Urothelium cell line (cell line): ENCODE results near the gene ARHGAP26.

ENCODE experiments used
- DNase-seq: peaks from one replicate; pipeline ENCODE4 v3.0.0; 2011; ENCODE audit warnings: low spot score, mixed read lengths
- FAIRE-seq: peaks from 2 replicates; lab custom pipeline; 2011; peaks lifted over from hg19 to GRCh38; lab: Jason Lieb, UNC

Gene ARHGAP26

DNA sequence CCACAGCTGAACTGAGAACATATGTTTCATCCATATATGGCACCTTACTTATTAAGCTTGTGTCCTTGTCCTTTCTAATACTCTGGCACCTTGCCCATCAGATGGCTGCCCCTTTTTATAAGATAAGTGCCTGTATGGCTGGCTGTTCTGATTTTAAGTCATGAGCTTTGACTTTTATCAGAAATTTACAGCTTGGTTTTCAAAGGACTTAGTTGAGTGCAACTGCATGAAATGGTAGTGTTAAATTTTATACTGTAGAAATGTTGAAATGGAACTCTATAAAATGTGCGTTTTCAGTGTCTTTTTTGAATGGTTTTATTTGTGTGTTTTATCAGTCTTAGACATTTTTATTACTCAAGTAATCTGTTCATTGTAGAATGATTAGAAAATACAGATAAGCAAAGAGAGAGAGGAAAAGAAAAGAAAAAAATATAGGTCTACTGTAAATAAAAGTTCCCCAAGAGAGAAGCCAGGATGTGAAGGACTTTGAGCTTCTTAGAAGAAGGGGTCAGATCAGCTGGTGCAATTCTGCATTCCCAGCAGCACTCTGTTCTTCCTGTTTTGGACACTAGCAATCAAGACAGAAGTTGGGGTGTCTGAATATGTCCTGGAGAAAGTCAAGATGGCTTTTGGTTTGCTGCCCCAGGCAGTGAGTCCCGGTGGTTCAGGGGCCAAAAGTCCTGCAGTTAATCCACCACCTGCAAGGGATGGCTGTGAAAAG lies 38.9 kb downstream of the ARHGAP26 start:
- no peak for FAIRE-seq
- no peak for DNase-seq

DNA sequence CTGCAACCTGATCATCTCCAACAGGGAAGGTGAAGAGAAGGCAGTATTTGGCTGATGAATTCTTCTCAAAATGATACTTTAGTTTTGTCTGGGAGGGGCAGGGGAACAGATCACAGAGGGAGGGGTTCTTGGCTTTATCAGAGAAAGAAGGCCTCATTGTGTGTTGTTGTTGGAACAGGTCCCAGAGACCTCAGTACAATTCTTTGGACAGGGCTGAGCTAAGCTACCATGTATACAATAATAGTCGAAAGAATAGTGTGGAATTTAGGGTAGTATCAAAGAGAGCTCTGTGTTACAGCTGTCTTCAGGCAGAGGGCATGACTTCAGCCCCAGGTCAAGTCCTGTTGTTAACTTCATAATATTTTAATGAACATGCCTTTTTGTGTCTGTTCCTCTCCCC lies 39.9 kb downstream of the ARHGAP26 start:
- no peak for FAIRE-seq
- DNase-seq, result no peak

DNA sequence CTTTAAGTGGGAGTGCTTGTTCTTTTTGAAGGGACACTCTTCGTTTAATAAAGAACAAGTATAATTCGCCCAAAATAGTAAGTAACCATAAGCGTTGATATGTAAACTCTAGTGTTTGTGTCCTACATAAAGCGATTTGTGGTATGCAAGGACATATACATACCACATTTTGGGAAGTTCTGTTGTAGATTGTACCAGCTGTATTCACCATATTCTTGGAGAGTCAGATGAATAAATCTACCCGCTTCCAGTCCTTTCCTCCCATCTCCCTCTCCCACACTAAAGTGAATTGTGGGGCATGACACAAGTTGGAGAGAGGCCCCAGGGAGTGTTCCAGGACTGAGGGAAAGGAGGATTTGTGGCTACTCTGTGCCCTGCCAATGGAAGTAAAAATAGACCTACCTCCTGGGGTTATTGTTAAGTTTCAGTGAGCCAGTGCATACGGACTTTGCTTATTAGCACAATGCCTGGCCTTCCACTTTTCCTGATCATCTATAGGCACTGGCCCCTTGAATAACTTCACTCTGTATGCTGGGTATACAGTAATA lies 40.6 kb downstream of the ARHGAP26 start:
- DNase-seq (no peak), FAIRE-seq (no peak)

DNA sequence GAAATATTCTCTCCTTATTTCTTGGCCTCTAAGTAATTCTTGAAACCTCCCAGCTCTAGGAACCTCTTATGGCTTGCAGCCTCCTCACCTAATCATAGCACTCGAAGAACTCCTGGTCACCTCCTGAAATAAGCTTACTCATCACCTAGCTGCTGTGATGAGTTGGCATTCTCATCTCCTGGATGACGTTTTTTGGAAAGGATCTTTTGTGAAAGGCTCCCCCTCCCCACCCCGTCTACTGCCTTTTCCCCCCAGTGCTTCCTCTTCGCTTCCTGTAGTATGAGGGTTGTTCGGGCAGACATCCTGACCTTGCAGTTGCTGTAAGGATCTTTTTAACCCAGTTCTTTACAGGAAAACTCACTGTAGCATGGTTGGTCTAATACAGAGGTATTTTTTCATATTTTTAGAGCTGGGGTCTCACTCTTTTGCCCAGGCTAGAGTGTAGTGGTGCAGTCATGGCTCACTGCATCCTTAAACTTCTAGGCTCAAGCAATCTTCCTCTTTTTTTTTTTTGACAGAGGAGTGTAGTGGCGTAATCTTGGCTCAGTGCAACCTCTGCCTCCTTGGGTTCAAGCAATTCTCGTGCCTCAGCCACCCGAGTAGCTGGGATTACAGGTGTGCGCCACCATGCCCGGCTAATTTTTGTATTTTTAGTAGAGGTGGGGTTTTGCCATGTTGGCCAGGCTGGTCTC lies 41.8 kb downstream of the ARHGAP26 start:
- FAIRE-seq, result no peak

DNA sequence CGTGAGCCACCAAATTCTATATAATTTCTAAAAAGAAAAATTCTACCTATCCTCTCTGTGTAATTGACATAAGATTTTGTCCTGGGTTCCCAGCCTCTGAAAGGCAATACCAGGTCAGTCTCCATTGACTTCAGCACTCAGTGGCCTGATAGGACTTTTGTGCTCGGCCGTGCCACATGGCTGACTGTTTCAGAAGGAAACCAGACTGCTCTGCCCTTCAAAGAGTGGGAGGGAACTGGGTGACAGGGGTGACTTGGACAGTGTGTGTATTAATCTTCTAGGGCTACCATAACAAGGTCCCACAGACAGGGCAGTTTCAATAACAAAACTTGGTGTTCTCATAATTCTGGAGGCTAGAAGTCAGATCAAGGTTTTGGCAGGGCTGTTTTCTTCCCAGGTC lies 43.0 kb downstream of the ARHGAP26 start:
- FAIRE-seq (no peak), DNase-seq (no peak)

More for the DNA sequence above, 41.8 kb downstream of the ARHGAP26 start:
- DNase-seq, result no peak

DNA sequence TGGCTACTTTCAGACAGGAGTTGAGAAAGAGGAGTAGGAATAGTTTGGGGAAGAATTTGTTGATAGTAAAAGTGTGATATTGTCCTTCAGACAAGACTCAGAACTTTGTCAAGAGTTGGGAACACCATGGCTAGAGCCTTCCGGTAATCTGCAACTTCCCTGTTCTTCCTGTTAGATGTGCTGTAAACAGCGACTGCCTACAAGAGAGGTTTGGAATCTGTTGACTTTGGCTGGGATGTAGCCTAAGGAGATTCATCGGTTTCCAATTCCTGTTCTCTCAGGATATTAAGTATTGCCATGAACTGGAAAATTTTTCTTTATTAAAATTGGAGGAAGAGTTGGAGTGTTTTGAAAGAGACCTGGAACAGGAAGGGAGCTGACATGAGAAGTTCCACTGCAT lies 43.9 kb downstream of the ARHGAP26 start:
- FAIRE-seq, result no peak
- no peak for DNase-seq

DNA sequence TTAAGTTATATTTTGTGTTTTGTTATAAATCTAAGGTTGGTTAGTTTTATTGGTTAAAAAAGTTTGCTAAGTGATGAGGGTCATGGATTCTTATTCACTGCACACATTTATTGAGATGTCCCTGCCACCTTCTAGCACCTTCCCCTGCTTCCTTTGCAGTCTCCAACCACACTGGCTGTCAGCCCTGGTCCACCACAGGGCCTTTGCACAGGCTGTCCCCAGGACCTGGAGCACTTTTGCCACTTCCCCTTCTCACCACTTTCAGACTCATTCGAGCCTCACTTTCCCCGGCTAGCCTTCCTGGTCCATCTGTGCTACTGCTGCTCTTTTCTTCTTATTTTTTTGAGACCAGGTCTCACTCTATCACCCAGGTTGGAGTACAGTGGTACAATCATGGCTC lies 45.3 kb downstream of the ARHGAP26 start:
- DNase-seq (no peak), FAIRE-seq (no peak)

DNA sequence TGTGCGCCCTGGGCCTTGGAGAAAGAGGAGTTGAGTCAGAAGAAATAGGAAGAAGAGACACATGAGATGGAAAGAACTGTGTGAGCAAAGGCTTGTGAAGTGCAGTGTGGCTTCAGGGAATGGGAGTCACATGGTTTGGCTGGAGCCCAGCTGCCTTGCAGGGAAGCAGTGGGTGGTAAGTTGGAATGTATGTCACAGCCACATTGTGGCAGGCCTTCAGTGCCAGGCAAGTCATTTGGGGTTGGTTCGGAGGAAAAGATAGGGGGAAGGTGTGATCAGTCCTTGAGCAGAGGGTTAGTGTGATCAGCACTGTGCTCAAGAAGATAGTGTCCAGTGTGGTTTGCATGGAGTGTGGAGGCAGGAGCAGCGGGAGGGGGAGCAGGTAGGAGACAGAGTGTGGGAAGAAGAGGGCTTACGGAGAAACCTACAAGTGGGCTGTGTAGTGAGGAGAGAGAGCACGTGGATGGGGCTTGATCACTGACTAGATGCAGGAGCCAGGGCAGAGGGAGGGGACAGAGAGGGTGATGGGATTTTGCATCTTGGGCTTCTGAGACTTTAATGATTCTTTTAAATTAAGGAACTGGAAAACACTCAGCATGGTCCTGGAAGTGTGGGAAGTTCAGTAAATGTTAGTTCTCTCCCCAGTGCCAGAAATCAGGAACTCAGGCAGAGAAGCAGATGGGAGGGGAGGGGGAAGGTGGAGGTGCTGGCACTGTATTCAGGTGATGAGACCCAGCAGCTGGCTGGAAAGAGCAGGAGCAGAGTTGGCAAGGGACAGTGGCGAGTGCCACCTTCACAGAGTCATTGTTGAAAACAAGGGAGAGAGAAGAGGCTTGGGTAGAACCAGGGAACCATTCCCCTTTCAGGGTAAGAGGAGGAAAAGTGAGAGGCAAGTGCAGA lies 46.6 kb downstream of the ARHGAP26 start:
- peak; percentile 58 for DNase-seq
- FAIRE-seq, result no peak

DNA sequence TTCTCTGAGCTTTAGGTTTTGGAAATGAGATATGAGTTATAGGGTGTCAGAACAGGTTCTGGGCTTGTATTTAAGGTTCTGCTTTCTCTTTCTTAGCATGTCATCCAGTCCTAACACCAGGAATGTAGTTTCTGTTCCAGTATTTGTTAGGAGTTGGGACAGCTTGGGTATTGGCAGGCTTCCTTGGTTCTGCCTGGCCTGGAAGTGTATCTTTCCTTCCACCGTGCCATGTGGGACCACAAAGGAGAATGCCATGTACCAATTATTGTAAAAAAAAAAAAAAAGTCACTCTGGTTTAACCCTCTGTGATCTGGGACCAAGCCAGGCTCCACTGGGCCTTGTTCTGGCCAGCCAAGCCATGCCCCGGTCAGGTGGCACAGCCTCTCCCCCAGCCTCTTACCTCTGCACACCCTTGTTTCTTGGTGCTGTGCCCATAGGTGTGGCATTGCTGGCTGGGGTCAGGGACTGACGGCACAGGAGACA lies 47.8 kb downstream of the ARHGAP26 start:
- no peak for FAIRE-seq
- DNase-seq, result no peak

DNA sequence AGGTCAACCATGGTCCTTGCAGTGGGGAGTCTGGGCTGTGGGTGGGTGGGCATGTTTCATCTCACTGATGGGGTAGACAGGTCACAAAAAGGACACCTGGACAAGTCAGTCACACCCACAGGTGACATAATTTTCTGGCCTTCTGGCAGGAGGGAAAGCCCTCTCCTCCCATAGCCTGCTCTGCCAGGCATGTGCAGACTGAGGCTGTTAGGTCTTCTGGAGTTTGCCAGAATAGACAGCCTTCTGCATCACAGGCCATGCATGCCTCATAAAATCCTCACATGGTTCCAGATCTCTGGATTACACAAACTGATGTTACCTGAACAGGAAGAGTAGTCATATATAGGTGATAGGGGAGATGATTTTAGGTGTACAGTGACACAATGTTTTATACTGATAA lies 49.1 kb downstream of the ARHGAP26 start:
- FAIRE-seq, result no peak
- DNase-seq, result no peak

DNA sequence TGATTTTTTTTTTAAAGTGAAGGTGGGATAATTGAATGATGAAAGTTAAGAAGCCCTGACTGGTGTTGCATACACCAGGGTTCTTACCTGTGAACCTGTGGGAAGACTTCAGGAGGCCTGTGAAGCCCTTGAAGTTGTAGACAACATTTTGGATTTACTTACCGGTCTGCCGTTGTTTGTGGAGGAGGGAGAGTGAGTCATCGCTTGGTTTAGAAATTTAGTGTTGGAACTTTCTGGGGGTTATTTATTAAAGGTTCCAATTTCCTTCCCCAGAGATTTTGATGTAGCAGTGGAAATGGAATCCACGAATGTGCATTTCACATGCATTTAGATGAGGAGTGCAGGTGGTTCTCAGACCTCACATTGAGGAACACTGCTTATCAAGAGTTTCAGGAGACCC lies 49.6 kb downstream of the ARHGAP26 start:
- no peak for DNase-seq

DNA sequence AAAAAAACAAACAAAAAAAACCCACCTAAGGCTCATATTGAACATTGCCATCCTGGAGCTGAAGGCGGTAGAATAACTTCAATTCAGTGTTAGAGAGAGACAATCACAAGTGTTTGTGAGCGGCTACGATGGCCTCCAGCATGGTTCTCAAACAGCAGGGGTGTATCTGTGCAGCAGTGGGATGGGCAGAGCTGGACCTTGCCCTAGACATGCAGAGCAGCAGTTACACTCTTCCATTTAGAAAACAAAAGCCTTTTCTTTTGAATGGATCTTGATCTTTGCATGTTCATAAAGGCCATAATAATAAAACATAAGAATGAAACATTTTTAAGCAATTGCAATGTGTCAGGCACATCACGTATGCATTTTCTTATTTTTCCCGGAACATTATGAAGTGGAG lies 50.3 kb downstream of the ARHGAP26 start:
- no peak for DNase-seq
- FAIRE-seq, result no peak

More for the DNA sequence above, 49.6 kb downstream of the ARHGAP26 start:
- no peak for FAIRE-seq

DNA sequence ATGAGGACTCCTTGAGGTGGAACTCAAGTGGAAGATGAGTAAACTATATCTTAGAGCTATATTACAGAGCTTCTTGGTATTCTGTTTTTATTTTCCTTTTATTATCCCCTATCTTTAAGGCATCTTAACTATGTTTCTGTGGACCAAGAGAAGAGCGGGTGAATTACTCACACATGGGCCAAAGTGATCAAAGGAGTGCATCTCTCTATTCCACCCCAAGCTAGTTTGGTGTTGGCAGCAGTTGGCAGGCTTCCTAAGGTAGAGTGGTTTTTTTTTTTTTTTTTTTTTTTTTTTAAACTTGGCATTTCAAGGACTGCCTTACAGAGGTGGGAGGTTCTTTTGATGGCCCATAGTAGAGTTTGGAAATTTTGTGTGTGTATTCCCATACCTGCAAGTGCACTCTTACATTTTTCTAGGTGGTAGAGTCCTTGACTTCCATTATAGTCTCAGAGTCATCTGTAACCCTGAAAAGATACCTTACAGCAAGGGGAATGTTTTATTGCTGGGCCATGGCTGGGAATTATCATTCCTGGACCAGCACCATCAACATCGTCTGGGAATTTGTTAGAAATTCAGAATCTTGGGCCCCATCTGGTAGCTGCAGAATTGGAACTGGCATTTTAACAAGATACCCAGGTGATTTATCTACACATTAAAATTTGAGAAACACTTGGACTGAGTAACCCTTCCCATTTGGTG lies 51.0 kb downstream of the ARHGAP26 start:
- DNase-seq (no peak), FAIRE-seq (no peak)

DNA sequence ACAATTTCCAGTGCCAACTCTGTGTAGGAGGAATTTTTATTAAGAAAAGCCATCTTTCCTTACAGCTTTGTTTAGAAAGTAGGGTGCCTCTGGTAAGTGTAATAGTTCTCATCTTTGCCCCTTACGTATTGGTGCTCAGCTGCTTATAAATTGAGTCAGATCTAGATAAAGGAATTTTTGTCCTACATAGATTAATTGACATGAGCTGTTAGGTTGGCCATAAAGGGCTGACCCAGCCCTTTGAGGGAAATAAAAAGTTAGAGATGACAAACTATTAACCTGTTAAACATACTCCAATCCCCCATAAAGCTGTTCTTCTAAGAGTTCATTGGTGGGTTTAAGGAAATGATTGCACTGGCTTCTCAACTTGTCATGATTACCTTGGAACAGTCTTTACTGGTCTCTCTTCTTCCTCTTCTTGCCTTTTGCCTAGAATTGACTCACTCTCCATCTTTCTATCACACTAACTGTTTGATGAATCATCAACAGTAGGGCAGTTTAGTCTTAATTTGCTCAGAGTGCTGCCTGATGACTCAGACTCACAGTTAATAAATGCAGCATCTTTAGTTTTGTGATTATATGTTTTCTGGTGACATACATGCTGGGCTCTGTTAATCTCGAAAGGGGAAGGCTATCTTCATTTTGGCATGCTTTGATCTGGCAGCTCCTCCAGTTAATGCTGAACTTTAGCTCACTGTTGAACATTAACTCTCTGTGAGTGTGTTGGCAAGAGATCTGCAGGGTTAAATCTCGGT lies 51.7 kb downstream of the ARHGAP26 start:
- FAIRE-seq (no peak), DNase-seq (peak; percentile 66)

DNA sequence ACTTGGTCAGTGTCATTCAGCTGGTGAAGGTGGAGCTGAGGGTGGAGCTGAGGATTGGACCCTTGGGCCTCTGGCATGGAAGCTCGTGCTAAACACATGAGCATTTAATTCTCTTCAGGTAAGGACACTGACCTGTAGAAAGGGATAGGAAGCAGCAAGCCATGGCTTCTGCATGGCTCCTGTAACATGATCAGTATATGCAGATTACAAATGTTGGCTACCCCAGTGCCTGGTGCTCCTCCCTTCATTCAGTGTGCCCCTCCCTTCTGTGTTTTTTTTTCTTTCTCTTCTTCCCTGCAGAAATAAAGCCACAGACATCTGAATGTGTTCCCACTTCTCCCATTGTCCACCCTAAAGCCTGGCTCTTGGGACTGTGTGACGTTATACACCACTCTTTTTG lies 52.9 kb downstream of the ARHGAP26 start:
- DNase-seq (no peak), FAIRE-seq (no peak)

DNA sequence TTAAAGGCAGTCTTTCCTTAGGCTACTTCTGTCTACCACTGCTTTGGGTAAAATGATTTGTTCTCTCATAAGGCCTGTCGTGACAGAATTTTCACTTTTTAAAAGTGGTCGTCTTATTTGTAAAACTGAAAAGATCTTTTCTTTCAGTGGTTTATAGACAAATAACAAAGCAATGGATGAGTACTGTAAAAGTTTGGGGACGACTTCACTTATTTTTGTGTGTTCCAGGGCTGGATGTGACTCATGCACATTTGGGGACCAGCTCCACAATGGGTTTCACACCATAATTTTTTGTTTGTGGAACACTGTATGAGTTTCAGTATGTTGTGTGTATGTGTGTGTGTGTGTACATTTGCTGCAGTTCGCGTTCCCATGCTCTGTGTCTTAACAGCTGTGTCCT lies 53.6 kb downstream of the ARHGAP26 start:
- FAIRE-seq, result no peak

DNA sequence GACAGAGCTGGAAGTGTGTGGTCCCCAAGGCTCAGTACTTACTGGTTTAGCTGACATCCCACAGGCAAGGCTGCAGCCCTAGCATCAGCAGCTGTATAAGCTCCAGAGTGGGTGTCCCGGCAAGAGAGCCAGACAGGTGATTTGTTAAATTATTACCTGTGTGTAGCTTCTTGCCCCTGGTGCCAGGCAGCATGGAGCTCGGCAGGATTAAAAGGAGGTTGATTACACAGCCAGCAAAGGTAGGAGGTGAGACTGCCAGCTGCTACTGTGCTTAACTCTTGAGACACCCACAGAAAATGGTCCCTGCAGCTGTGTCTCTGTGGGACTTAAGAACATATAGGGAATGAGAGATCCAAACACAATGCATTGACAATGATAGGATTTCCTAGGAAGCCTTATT lies 54.2 kb downstream of the ARHGAP26 start:
- DNase-seq (no peak), FAIRE-seq (no peak)

More for the DNA sequence above, 53.6 kb downstream of the ARHGAP26 start:
- no peak for DNase-seq

DNA sequence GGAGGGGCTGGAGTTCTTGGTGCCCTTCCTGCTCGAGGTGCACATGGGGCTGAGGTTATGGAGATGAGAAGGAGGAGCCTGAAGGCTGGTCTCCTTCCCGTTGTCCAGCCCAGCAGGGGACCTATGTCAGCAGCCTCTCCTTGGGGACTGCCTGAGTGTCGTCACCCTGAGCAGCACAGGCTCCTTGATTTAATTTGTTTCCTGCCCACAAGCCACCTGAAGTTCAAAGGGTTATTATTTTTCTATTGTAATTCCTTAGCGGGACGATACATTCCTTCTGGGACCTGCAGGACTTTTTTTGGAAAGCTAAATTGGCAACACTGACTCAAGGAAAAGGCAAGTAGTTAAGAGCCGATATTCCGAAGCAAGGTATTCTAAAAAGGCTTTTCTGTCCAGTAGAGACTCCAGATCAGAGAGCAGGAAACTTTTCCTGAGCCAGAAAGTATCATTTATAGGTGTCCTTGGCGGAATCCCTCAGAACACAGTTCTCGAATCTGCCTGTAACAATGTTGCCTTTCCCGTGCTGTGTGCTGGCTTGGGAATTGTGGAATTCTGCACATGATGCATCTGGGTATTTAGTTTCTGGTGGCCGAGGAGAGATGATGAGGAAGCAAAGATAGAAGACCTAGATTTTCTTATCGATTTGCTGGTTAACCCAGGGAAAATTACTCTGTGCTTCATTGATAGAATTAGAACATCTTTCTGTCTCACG lies 55.4 kb downstream of the ARHGAP26 start:
- FAIRE-seq (no peak), DNase-seq (no peak)

DNA sequence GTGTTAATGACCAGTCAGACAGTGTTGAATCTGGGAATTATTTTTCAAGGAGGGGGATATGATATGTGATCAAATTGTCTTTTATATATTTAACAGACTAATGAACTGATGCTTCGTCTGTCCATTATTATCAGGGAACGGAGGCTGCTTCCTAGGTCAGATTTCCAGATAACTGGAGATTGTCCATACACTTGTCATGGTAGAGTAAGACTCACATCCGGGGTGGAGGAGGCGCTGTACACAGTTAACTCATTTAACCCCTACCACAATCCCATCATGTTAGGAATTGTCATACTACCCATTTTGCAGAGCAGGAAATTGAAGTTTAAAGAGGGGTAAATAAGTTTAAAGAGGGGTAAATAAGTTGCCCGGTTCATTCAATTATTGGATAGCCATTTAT lies 55.9 kb downstream of the ARHGAP26 start:
- no peak for DNase-seq
- no peak for FAIRE-seq
